HG03354 (cell line): Measurements from ENCODE around the gene GPSM1.

Experiments
- ATAC-seq: cut with Tn5 transposase; IDR thresholded peaks from one replicate; pipeline ENCODE4 v1.9.1; 2021; ENCODE audit warnings: mild to moderate bottlenecking; ENCODE audit not compliant: unreplicated experiment, poor library complexity, severe bottlenecking

GPSM1 gene

GRCh38 chr9:136367296-136368145 is 40.2 kb downstream of the GPSM1 start:
- ATAC-seq, result no peak

- no peak for ATAC-seq
These were observed 40.9 kb downstream of the GPSM1 start for GRCh38 chr9:136368190-136368589.

GRCh38 chr9:136370037-136370436 is 42.7 kb downstream of the GPSM1 start:
- ATAC-seq, result no peak

GRCh38 chr9:136370687-136371532 is 43.6 kb downstream of the GPSM1 start:
- no peak for ATAC-seq

- ATAC-seq, result no peak
These were observed 44.2 kb downstream of the GPSM1 start for GRCh38 chr9:136371533-136371880.

DNA sequence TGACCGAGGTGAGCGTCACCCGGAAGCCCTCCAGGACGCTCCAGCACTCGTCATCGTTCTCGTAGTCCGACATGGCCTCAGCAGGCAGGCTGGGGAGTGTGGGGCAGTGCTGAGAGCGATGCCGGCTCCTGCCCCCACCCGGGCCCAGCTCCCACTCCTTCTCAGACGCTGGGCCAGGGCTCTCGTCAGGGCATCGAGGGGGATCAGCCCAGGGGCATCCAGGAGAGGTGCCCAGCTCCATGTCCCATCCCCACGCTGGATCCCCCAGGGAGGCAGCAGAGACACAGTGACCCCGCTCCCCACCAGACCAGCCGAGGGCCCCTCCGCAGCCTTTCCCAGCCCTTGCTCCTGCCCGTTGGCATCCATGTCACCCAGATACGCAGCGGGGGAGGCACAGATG is 44.7 kb downstream of the GPSM1 start:
- ATAC-seq, result no peak

- ATAC-seq, result no peak
These were observed 45.4 kb downstream of the GPSM1 start for GRCh38 chr9:136372561-136373299.

DNA sequence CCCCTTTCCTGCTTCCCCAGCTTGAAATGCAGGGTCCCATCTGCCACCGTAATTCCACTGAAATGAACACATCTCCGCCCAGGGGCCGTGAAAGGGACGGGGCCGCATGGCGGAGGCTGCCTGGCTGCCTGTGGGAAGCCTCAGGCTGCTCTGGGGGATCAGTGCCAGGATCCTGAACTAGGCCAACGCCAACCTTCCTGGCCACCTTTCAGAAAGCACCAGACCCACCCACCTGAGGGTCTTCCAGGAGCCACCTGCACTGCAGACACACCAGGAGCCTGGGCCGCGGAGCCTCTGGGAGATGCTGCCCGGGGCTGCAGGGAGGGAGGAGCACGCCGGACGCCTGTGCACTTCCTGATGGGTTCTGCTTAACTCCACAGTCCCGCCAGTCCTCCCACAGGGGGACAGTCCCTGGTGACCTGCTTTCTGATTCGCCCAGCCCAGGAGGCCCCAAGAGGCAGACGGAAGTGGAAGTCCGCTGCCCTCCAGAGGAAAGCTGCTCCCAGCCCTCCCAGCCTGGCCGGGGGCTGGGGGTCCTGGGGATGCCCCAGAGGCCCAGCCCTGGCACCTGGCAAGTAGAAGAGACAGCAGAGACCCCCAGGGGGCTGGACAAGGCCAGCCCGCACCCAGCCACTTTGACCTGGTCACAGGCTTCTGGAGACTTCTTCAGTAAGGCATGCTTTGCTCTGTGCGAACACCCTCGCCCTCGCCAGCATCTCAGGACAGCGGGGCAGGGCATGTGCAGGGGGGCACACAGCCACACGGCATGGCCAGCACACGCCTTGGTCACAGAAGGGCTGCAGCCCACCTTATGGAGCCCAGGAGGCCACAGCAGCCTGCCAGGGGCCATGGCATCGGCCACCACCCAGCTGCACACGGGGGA is 46.2 kb downstream of the GPSM1 start, which contains the start of gene CARD9:
CARD9 (minus strand) TSS at position 370 of the 883 bp plus-strand sequence. CDS start 1,591 bp downstream, outside the sequence.
- no peak for ATAC-seq

DNA sequence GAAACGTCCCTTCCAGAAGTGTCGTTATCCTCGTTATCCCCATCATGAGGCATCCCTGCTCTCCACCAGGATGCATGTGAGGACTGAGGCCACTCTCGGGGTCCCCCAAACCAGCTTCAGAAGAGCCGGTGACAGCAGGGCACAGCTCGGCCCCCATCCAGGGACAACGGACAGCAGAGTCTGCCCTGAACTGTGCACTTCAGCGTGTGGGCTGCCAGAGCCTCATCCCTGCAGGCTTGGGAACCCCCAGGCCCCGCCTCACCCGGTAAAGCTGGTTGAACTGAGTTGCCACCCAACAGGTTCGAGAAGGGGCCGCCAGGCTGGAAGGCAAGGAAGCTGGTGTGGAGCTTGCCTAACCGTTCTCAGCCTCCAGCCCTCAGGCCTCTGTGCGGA is 46.8 kb downstream of the GPSM1 start:
- no peak for ATAC-seq

DNA sequence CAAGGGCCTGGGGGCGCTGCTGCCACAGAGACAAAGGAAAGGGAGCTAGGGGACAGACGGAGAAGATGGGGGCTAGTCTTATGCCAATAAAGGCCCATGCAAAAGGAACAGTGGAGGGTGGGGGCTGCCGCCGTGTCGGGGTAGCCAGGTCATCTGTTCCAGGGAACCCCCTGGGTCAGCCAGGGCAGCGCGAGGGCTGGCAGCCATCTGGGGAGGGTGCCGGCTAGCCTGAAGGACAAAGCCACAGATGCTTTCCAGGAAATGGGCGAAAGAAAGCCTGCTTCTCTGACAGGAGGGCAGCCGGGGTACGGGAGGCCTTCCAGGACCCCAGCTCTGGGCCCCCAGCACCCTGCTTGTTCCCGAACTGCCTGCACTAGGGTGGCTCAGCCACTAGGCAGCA is 47.8 kb downstream of the GPSM1 start:
- no peak for ATAC-seq

DNA sequence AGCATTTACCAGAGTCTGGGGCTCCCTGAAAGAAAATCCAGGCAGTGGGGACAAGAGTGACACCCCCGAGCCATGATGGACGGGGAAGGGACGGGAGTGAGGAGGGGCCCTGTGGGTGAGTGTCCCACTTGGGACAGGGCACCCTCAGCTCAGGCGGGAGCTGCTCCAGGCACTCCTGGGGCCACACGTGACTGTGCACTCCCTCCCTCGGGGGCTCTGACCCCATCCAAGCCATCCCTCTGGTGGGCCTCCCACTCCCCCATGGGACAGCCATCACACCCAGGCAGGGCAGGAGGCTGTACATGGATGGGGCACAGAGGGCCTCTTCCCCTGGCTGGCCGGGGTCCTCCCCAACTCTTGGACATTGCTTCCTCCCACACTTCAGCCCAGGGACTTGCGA is 49.1 kb downstream of the GPSM1 start:
- ATAC-seq, result no peak

DNA sequence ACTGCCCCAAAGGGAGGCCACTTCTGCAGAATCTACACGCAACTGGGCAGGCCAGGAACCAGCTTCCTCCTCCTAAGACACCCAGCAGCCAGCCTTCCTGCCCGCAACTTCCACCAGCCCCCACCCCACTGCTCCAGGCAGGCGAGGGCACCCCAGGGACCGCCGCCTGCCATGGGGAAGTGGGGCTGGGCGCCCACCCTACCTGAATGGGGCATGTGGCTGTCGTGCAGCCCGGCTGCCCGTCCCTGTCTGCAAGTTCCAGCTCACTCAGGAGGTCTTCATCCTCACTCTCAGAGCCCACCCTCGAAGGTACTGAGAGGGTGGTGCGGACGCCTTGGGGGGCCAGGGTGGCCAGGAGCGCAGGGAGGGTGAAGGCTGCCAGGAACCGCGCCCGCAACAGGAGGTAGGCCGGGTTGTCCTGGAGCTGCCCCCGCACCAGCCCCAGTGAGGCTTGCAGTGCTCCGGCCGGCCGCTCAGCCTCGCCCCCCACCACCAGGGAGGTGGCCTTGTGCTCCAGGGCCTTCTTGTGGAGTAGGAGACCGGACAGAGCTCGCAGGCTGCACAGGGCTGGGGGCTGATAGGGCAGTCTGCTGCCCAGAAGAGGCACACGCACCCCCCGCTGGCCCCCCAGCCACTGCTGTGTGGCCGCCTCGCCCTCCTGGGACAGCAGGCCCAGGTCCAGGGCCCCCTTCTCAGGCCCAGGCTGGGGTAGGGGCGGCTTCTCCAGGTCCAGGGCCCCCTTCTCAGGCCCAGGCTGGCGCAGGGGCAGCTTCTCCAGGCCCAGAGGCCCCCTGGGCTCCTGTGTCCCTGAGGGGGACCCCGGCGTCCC is 50.2 kb downstream of the GPSM1 start:
- no peak for ATAC-seq

DNA sequence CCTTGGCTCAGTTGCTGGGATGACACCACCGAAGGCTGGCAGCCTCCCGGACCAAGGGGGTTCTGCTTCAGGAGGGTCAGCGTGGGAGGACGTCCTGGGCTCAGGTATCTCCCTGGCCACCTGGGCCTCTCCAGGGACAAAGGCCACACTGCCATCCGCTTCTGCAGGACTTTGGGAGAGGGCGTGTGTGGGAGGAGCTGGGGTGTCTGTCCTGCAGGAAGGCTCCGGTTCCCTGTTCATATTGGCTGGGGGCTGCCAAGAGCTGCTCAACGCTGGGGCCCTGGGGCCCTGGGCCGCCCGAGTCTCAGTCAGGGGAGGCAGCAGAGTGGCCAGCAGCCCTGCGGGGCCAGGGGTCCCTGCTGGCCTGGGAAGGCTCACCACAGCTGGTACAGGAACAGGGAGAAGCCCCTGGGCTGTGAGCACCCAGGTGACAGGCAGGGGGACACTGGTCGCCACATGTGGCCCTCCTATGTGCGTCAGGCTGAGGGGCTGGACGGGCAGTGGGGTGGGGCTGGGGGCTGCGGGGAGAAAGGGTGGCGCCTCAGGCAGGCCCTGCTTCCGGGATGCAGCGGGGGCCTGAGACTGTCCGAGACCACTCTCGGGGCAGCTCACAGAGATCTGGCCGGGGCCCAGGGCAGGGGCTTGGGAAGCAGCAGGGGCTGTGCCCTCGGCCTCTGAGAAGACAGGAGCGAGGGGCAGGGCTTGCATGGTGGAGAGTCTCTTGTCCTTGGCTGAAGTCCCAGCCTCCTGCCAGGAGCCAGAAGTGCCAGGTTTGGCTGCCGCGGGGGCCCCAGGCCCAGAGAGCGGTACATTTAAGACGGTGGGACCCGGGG is 51.0 kb downstream of the GPSM1 start:
- ATAC-seq, result no peak

GRCh38 chr9:136379003-136379287 is 51.6 kb downstream of the GPSM1 start:
- no peak for ATAC-seq

GRCh38 chr9:136379401-136379800 is 52.1 kb downstream of the GPSM1 start:
- no peak for ATAC-seq

DNA sequence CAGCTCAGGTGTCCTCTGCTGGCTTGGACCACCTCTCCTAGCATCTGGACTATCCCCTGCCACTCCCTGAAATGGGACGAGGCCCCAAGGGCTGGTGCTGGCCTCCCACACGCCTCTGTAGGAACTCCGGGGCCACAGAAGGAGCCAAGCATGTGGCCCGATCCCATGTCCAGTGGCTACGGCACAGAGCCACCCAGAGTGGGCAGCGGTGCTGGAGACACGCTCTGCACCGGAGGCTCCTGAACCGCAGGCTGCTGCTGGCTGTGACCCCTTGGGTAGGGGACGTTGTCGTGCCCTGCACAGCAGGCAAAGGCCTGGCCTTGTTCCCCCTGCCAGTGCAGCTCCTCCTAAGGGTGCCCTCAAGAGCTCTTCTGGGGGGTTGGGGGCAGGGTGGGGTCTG is 52.6 kb downstream of the GPSM1 start:
- ATAC-seq, result no peak

DNA sequence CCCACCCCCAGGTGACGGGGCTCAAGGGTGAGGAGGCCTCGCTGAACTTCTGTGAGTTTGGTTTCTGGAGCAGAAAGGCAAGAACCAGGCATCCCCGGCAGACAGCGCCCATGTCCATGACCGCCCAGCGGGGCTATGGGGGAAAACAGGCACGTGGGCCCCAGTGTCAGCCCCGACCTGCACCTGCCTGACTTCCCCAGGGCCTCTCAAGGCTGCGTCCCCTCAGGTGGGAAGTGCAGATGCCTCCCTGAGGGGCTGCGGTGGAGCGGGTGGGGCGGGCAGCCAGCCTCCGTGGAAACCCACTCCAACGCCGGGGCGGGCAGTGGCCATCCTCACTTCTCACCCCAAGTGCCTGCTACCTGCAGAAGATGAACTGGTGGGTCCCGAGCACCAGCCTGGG is 53.0 kb downstream of the GPSM1 start:
- ATAC-seq, result no peak

DNA sequence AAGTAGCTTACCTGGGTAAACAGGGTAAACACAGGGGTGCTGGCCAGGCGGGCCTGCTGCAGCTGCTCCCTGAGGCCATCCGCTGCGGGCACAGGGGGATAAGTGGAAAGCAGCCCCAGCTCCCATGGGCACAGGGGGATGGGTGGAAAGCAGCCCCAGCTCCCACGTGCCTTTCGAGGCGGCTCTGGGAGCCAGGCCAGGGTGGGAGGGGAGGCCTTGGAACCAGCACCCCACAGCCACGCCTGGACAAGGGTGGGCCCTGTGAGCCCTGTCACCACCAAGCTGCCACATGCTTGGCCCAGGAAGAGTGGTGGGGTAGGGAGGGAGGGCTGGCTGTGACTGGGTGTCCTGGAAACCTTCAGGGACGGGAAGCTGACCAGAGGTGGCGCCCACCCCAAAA is 54.0 kb downstream of the GPSM1 start:
- ATAC-seq, result no peak
